Endothelial cell of umbilical vein (primary cell): Measurements from ENCODE around the gene RGPD3. TPM values are rescaled to one million over a fixed set of nuclear protein-coding genes. Genes with fewer than 3 reads are reported as not detected.

Experiments used
- BruUV-seq: library from RNA; stranded (reverse); fragments of 400-500 nt; replicated peaks from 2 replicates; lab custom pipeline; 2021; lab: Mats Ljungman, UMichigan
- CTCF ChIA-PET: fragments of 300-600, 350-600 bp; sonication (Branson Sonifier 250); formaldehyde crosslinking; loops from one replicate; lab custom pipeline; 2021; ENCODE audit warnings: antibody characterized with exemption, inconsistent platforms; lab: Charles Lee
- POLR2A ChIA-PET: fragments of 300-600, 350-600 bp; sonication (Branson Sonifier 250); formaldehyde crosslinking; loops from one replicate; lab custom pipeline; 2021; ENCODE audit warnings: antibody characterized with exemption, inconsistent platforms; lab: Charles Lee
- DNase-seq: peaks from one replicate; pipeline ENCODE4 v3.0.0-alpha.2; 2011; ENCODE audit warnings: low read depth, low spot score
- FAIRE-seq: peaks from 2 replicates; lab custom pipeline; 2011; peaks lifted over from hg19 to GRCh38; lab: Jason Lieb, UNC
- H2AFZ ChIP-seq: 2 replicates; pipeline ENCODE4 v1.6.0; 2012; ENCODE audit warnings: low read depth, low read length, control low read depth, inconsistent platforms
- H3K27ac ChIP-seq: 2 replicates; pipeline ENCODE4 v1.5.1; 2011; ENCODE audit warnings: low read depth, mild to moderate bottlenecking, control low read depth, low read length, moderate library complexity; ENCODE audit not compliant: insufficient read depth
- H3K27me3 ChIP-seq, 2 experiments: 2 replicates each; pipeline versions ENCODE4 v1.6.0 to v1.6.1; 2011; ENCODE audit warnings: low read length in 2 of 2, mixed read lengths in 1 of 2; ENCODE audit not compliant: control insufficient read depth in 2 of 2, insufficient read depth in 2 of 2
- H3K36me3 ChIP-seq, 2 experiments: 2 replicates in 1 of 2; 3 replicates in 1 of 2; pipeline ENCODE4 v1.5.1; 2011; ENCODE audit warnings: low read length in 2 of 2, mild to moderate bottlenecking in 1 of 2, moderate library complexity in 1 of 2; ENCODE audit not compliant: control insufficient read depth in 2 of 2, insufficient read depth in 2 of 2; ENCODE audit errors: extremely low read depth in 1 of 2
- H3K4me1 ChIP-seq: 3 replicates; pipeline ENCODE4 v1.5.1; 2011; ENCODE audit warnings: mild to moderate bottlenecking, low read length; ENCODE audit not compliant: control insufficient read depth, insufficient read depth; ENCODE audit errors: extremely low read depth
- H3K4me2 ChIP-seq: 2 replicates; pipeline ENCODE4 v1.6.1; 2011; ENCODE audit warnings: low read length, control low read depth, mixed read lengths; ENCODE audit not compliant: insufficient read depth
- H3K4me3 ChIP-seq, 3 experiments: fragments of 200-600 bp in 1 of 3; sonication (generic), shearing (Covaris generic) in 1 of 3; replicated peaks in 1 of 3; 2 replicates each; pipeline ENCODE4 v1.5.1; 2011 to 2016; ENCODE audit warnings: control low read depth in 3 of 3, low read length in 3 of 3, mild to moderate bottlenecking in 2 of 3, inconsistent platforms in 1 of 3, low read depth in 1 of 3, moderate library complexity in 1 of 3; ENCODE audit not compliant: insufficient read depth in 1 of 3
- H3K79me2 ChIP-seq: 2 replicates; pipeline ENCODE4 v1.6.0; 2012; ENCODE audit warnings: low read length, inconsistent platforms; ENCODE audit not compliant: control insufficient read depth, insufficient read depth
- H3K9ac ChIP-seq: replicated peaks from 2 replicates; pipeline ENCODE3; 2011; ENCODE audit warnings: low read length, control low read depth; ENCODE audit not compliant: insufficient read depth; ENCODE audit errors: extremely low read depth
- H3K9me1 ChIP-seq: replicated peaks from 3 replicates; pipeline ENCODE4 v1.6.0; 2011; ENCODE audit warnings: mild to moderate bottlenecking, low read length; ENCODE audit not compliant: control insufficient read depth, insufficient read depth; ENCODE audit errors: extremely low read depth
- H3K9me3 ChIP-seq: replicated peaks from 2 replicates; pipeline ENCODE4 v1.5.1; 2012; ENCODE audit warnings: low read length, inconsistent platforms; ENCODE audit not compliant: control insufficient read depth, insufficient read depth
- H4K20me1 ChIP-seq: replicated peaks from 2 replicates; pipeline ENCODE3; 2011; ENCODE audit warnings: mild to moderate bottlenecking, low read length; ENCODE audit not compliant: control insufficient read depth, insufficient read depth; ENCODE audit errors: extremely low read depth
- CTCF ChIP-seq, 2 donors: IDR thresholded peaks; 1 replicate in 1 of 2; 2 replicates in 1 of 2; pipeline ENCODE4 v1.5.1; 2011; ENCODE audit warnings: low read length in 2 of 2, mild to moderate bottlenecking in 2 of 2, moderate library complexity in 2 of 2, control low read depth in 1 of 2, inconsistent platforms in 1 of 2, low read depth in 1 of 2; ENCODE audit not compliant: insufficient read depth in 1 of 2; ENCODE audit errors: extremely low read depth in 1 of 2
- EZH2 ChIP-seq: IDR thresholded peaks from 2 replicates; pipeline ENCODE4 v1.6.1; 2012; ENCODE audit warnings: borderline replicate concordance, low read depth, mild to moderate bottlenecking, moderate library complexity, low read length, inconsistent platforms; ENCODE audit not compliant: severe bottlenecking
- FOS ChIP-seq: IDR thresholded peaks from 2 replicates; pipeline ENCODE4 v1.6.1; 2011; ENCODE audit warnings: mild to moderate bottlenecking, low read length, moderate library complexity, borderline replicate concordance; ENCODE audit not compliant: insufficient read depth
- GATA2 ChIP-seq: IDR thresholded peaks from 2 replicates; pipeline ENCODE4 v1.7.0; 2011; ENCODE audit warnings: low read depth, mild to moderate bottlenecking, moderate library complexity, mixed read lengths, low read length; ENCODE audit not compliant: insufficient read length, insufficient read depth
- JUN ChIP-seq: IDR thresholded peaks from 2 replicates; pipeline ENCODE4 v1.6.1; 2011; ENCODE audit warnings: borderline replicate concordance, low read depth; ENCODE audit not compliant: insufficient read length, insufficient read depth
- MAX ChIP-seq: IDR thresholded peaks from 2 replicates; pipeline ENCODE4 v1.6.1; 2011; ENCODE audit not compliant: insufficient read depth, insufficient read length
- MYC ChIP-seq: IDR thresholded peaks from one replicate; pipeline ENCODE4 v1.6.1; 2011; ENCODE audit warnings: mild to moderate bottlenecking, low read depth, low read length
- POLR2A ChIP-seq: IDR thresholded peaks from 2 replicates; pipeline ENCODE4 v1.6.1; 2012; ENCODE audit warnings: low read depth, mild to moderate bottlenecking, control low read depth, low read length
- POLR2AphosphoS5 ChIP-seq: IDR thresholded peaks from 2 replicates; pipeline ENCODE4 v1.6.1; 2012; ENCODE audit warnings: low read depth, mild to moderate bottlenecking, control low read depth, low read length, moderate library complexity; ENCODE audit not compliant: insufficient read depth
- dilution Hi-C: fragments of 300-500 bp; cut with MboI; formaldehyde crosslinking; loops from one replicate; pipeline ENCODE4 v1.15.0; 2019; ENCODE audit warnings: low sequenced_read_pairs; ENCODE audit not compliant: extremely low pct_ligation_motif_present
- intact Hi-C: fragments of 100-400 bp; cut with micrococcal nuclease; formaldehyde crosslinking; loops from one replicate; pipeline ENCODE4 v1.10.0; 2022
- polyA plus RNA-seq, 4 experiments: library from polyadenylated mRNA; depleted of rRNA in 3 of 4; stranded (reverse) in 3 of 4; unstranded in 1 of 4; fragments of >200 nt; gene quantifications; 2 replicates each; pipeline versions ENCODE4 v1.2.1 to v1.2.3, GENCODE V29; 2011 to 2012; ENCODE audit warnings: missing spikeins in 1 of 4
- total RNA-seq: library from RNA; stranded (reverse); gene quantifications from 2 replicates; pipeline ENCODE4 v1.2.3, GENCODE V29; 2021

RGPD3 gene
- total and polyA plus RNA-seq, 2 donors (not counting 3 experiments of a cell fraction or from before 2014, with no cell fraction given), result 0.04 TPM; not detected in 1

- Histone ChIP-seq H3K36me3 (no peaks in the 10 kb centered on the region), H3K4me1 (no peaks in the 10 kb centered on the region), H4K20me1 (no peaks in the 10 kb centered on the region), H2AFZ (no peak overlapping the region), H3K79me2 (no peaks in the 10 kb centered on the region), H3K27me3 (no peaks in the 10 kb centered on the region), H3K4me3 (no peak overlapping the region), H3K9me3 (no peaks in the 10 kb centered on the region), H3K9ac (no peak overlapping the region), H3K9me1 (no peaks in the 10 kb centered on the region), H3K27ac (no peak overlapping the region), H3K4me2 (no peak overlapping the region)
- no peak for FAIRE-seq
- ChIA-PET CTCF (no interaction called here), POLR2A (no interaction called here)
- no peak for TF ChIP-seq FOS
- no peak for DNase-seq
- intact Hi-C loops (no loop called here), dilution Hi-C loops (no loop called here)
- BruUV-seq, result no TSS peak
Observed at GRCh38 chr2:106350980-106351379, 117.2 kb downstream of the RGPD3 start.

GRCh38 chr2:106344302-106344701 is 123.9 kb downstream of the RGPD3 start:
- no peaks in the 10 kb centered on the region for H3K27me3 ChIP-seq
- no peak overlapping the region for H2AFZ ChIP-seq
- H3K9me3 ChIP-seq, result peaks cover 2% of the 10 kb centered on the region
- no peaks in the 10 kb centered on the region for H3K4me1 ChIP-seq
- no peaks in the 10 kb centered on the region for H3K79me2 ChIP-seq
- no peak overlapping the region for H3K27ac ChIP-seq
- TF ChIP-seq MYC, result no peak
- TF ChIP-seq JUN, result no peak
- TF ChIP-seq MAX, result no peak
- TF ChIP-seq POLR2AphosphoS5, result no peak
- TF ChIP-seq EZH2, result no peak
- TF ChIP-seq GATA2, result no peak
- TF ChIP-seq POLR2A, result no peak
- TF ChIP-seq CTCF (IDR thresholded peaks at IDR 0.05; ENCODE audit: extremely low read depth in 1 of 2, insufficient read depth in 1 of 2, low read depth in 1 of 2, low read length in 2 of 2), result no peak
- no peak for TF ChIP-seq FOS
- no TSS peak for BruUV-seq
- intact Hi-C loops (no loop called here), dilution Hi-C loops (no loop called here)
- no peaks in the 10 kb centered on the region for H3K36me3 ChIP-seq
- no peaks in the 10 kb centered on the region for H3K9me1 ChIP-seq
- DNase-seq, result no peak
- CTCF ChIA-PET, result no interaction called here
- no peak overlapping the region for H3K4me3 ChIP-seq
- POLR2A ChIA-PET, result no interaction called here
- no peak overlapping the region for H3K4me2 ChIP-seq
- no peak overlapping the region for H3K9ac ChIP-seq
- no peaks in the 10 kb centered on the region for H4K20me1 ChIP-seq
- FAIRE-seq, result no peak
